Measurements from ENCODE around the gene SMARCC2.

DNA sequence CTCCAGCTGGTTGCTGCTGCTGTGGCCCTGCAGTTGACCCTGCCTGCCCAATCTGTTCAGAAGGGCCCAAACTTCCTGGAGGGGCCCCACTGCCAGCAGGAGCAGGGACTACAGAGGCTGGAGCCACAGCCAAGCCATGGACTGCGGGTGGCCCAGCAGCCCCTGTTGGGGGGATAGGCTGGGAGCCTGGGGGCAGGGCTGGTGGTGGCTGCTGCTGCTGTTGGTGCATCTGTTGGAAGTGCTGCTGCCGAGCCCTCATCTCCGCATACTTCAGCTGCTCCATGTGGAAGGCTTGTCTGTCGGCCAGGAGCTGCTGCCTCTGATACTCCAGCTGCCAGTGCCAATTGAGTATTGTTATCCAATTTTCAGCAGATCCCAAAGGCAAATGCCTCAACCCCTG lies 23.9 kb downstream of the SMARCC2 start:
- TF ChIP-seq, protein P1, sequence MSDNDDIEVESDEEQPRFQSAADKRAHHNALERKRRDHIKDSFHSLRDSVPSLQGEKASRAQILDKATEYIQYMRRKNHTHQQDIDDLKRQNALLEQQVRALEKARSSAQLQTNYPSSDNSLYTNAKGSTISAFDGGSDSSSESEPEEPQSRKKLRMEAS (IDR thresholded peaks at IDR 0.05) = no peak
- TF ChIP-seq, protein P2, sequence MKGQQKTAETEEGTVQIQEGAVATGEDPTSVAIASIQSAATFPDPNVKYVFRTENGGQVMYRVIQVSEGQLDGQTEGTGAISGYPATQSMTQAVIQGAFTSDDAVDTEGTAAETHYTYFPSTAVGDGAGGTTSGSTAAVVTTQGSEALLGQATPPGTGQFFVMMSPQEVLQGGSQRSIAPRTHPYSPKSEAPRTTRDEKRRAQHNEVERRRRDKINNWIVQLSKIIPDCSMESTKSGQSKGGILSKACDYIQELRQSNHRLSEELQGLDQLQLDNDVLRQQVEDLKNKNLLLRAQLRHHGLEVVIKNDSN (IDR thresholded peaks at IDR 0.05) = no peak
- TF ChIP-seq CREB1 (IDR thresholded peaks at IDR 0.05; ENCODE audit: low read depth) (no peak), RAD21 (IDR thresholded peaks at IDR 0.05; ENCODE audit: low read depth) (no peak), EP300 (IDR thresholded peaks at IDR 0.05; ENCODE audit: borderline replicate concordance) (no peak)
- TF ChIP-seq, protein P3, sequence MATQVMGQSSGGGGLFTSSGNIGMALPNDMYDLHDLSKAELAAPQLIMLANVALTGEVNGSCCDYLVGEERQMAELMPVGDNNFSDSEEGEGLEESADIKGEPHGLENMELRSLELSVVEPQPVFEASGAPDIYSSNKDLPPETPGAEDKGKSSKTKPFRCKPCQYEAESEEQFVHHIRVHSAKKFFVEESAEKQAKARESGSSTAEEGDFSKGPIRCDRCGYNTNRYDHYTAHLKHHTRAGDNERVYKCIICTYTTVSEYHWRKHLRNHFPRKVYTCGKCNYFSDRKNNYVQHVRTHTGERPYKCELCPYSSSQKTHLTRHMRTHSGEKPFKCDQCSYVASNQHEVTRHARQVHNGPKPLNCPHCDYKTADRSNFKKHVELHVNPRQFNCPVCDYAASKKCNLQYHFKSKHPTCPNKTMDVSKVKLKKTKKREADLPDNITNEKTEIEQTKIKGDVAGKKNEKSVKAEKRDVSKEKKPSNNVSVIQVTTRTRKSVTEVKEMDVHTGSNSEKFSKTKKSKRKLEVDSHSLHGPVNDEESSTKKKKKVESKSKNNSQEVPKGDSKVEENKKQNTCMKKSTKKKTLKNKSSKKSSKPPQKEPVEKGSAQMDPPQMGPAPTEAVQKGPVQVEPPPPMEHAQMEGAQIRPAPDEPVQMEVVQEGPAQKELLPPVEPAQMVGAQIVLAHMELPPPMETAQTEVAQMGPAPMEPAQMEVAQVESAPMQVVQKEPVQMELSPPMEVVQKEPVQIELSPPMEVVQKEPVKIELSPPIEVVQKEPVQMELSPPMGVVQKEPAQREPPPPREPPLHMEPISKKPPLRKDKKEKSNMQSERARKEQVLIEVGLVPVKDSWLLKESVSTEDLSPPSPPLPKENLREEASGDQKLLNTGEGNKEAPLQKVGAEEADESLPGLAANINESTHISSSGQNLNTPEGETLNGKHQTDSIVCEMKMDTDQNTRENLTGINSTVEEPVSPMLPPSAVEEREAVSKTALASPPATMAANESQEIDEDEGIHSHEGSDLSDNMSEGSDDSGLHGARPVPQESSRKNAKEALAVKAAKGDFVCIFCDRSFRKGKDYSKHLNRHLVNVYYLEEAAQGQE (IDR thresholded peaks at IDR 0.05; ENCODE audit: low read depth) = no peak
